ELR (cell line): ENCODE measurements around the gene TENM3.

Source experiments
- DNase-seq: peaks from one replicate; pipeline ENCODE4 v3.0.0-alpha.2; 2015; ENCODE audit warnings: low read depth

The TENM3 gene

GRCh38 chr4:182818926-182819730, 575.9 kb downstream of the TENM3 start:
- DNase-seq = no peak

- no peak for DNase-seq
Measured at GRCh38 chr4:182819751-182820150, 576.5 kb downstream of the TENM3 start.

- DNase-seq = no peak
Measured at GRCh38 chr4:182822554-182822953, 579.4 kb downstream of the TENM3 start.

GRCh38 chr4:182823576-182823975, 580.4 kb downstream of the TENM3 start:
- DNase-seq = no peak

GRCh38 chr4:182825003-182825402, 581.8 kb downstream of the TENM3 start:
- no peak for DNase-seq

- DNase-seq = no peak
Measured at GRCh38 chr4:182825786-182826185, 582.6 kb downstream of the TENM3 start.

GRCh38 chr4:182826391-182826790, 583.2 kb downstream of the TENM3 start:
- no peak for DNase-seq

- no peak for DNase-seq
Measured at GRCh38 chr4:182827166-182827565, 584.0 kb downstream of the TENM3 start.

- no peak for DNase-seq
Measured at GRCh38 chr4:182827954-182828353, 584.8 kb downstream of the TENM3 start.

GRCh38 chr4:182828360-182829025, 585.3 kb downstream of the TENM3 start:
- DNase-seq = no peak

GRCh38 chr4:182829196-182829595, 586.0 kb downstream of the TENM3 start:
- DNase-seq = no peak

GRCh38 chr4:182831376-182831775, 588.2 kb downstream of the TENM3 start:
- no peak for DNase-seq

GRCh38 chr4:182832352-182833120, 589.3 kb downstream of the TENM3 start:
- no peak for DNase-seq

- no peak for DNase-seq
Measured at GRCh38 chr4:182835006-182835740, 592.0 kb downstream of the TENM3 start.

GRCh38 chr4:182837831-182838230, 594.6 kb downstream of the TENM3 start:
- no peak for DNase-seq

GRCh38 chr4:182838535-182838934, 595.3 kb downstream of the TENM3 start:
- no peak for DNase-seq

GRCh38 chr4:182839256-182839655, 596.1 kb downstream of the TENM3 start:
- DNase-seq = no peak

- DNase-seq = no peak
Measured at GRCh38 chr4:182840108-182840507, 596.9 kb downstream of the TENM3 start.

GRCh38 chr4:182842104-182842600, 599.0 kb downstream of the TENM3 start:
- DNase-seq = no peak

- no peak for DNase-seq
Measured at GRCh38 chr4:182842759-182843390, 599.7 kb downstream of the TENM3 start.

- DNase-seq = no peak
Measured at GRCh38 chr4:182843808-182844325, 600.7 kb downstream of the TENM3 start.
